Activated B cell treated with CpG ODN at 0.5 μM for 24 hours (primary cell): ENCODE data around the gene RFC5. TPM values are rescaled to one million over a fixed set of nuclear protein-coding genes. Genes with fewer than 3 reads are reported as not detected.

Experiments used
- ATAC-seq: fragments of 200-7000 bp; cut with Tn5 transposase; one replicate; pipeline ENCODE4 v1.10.0; 2021; ENCODE audit warnings: low read depth, mild to moderate bottlenecking, moderate library complexity
- CTCF ChIA-PET: fragments of 350-600 bp; sonication (Branson Sonifier 250); formaldehyde crosslinking; loops from one replicate; lab custom pipeline; 2021; ENCODE audit warnings: antibody characterized with exemption; lab: Charles Lee
- POLR2A ChIA-PET: fragments of 350-600 bp; sonication (Branson Sonifier 250); formaldehyde crosslinking; loops from one replicate; lab custom pipeline; 2021; ENCODE audit warnings: antibody characterized with exemption; lab: Charles Lee
- DNase-seq: peaks from one replicate; pipeline ENCODE4 v3.0.0; 2022
- H3K27ac Mint-ChIP-seq: one replicate; pipeline ENCODE4 v1.8.0; 2020; ENCODE audit warnings: mixed read lengths
- H3K27me3 Mint-ChIP-seq: one replicate; pipeline ENCODE4 v1.8.0; 2021; ENCODE audit warnings: mixed read lengths
- H3K36me3 Mint-ChIP-seq: one replicate; pipeline ENCODE4 v1.8.0; 2021; ENCODE audit warnings: low read depth, mixed read lengths
- H3K4me1 Mint-ChIP-seq: one replicate; pipeline ENCODE4 v1.8.0; 2021; ENCODE audit warnings: mixed read lengths
- H3K4me3 Mint-ChIP-seq: one replicate; pipeline ENCODE4 v1.8.0; 2020; ENCODE audit warnings: mild to moderate bottlenecking, mixed read lengths
- H3K9me3 Mint-ChIP-seq: one replicate; pipeline ENCODE4 v1.8.0; 2020; ENCODE audit warnings: mixed read lengths
- CTCF ChIP-seq: fragments of 200-600 bp; IDR thresholded peaks from one replicate; pipeline ENCODE4 v1.8.0; 2022; ENCODE audit warnings: antibody characterized with exemption, mild to moderate bottlenecking
- intact Hi-C: fragments of 100-400 bp; cut with micrococcal nuclease; formaldehyde crosslinking; loops from one replicate; pipeline ENCODE4 v1.15.1; 2024
- total RNA-seq: library from RNA; stranded (reverse); gene quantifications from 2 replicates; pipeline ENCODE4 v1.2.3, GENCODE V29; 2022

The RFC5 gene
- total RNA-seq, 1 donor from 2014 or later = 20.1 TPM

- DNase-seq (no peak), ATAC-seq (no peak)
- no peak overlapping the region for H3K27ac Mint-ChIP-seq
- intact Hi-C loops = no loop called here
- H3K36me3 Mint-ChIP-seq = peaks cover 79% of the 10 kb centered on the region
- H3K27me3 Mint-ChIP-seq = no peaks in the 10 kb centered on the region
- no peak overlapping the region for H3K4me3 Mint-ChIP-seq
- TF ChIP-seq CTCF = no peak
- ChIA-PET CTCF (no interaction called here), POLR2A (interaction anchor here (0.6 kb wide), 1 partner anchor 1665 kb away, joined by 3 read pairs; no protein-coding TSS in a partner anchor)
- H3K9me3 Mint-ChIP-seq = no peaks in the 10 kb centered on the region
- peaks cover 7% of the 10 kb centered on the region for H3K4me1 Mint-ChIP-seq
Observed at GRCh38 chr12:118022728-118023109, 6.2 kb downstream of the RFC5 start.

DNA sequence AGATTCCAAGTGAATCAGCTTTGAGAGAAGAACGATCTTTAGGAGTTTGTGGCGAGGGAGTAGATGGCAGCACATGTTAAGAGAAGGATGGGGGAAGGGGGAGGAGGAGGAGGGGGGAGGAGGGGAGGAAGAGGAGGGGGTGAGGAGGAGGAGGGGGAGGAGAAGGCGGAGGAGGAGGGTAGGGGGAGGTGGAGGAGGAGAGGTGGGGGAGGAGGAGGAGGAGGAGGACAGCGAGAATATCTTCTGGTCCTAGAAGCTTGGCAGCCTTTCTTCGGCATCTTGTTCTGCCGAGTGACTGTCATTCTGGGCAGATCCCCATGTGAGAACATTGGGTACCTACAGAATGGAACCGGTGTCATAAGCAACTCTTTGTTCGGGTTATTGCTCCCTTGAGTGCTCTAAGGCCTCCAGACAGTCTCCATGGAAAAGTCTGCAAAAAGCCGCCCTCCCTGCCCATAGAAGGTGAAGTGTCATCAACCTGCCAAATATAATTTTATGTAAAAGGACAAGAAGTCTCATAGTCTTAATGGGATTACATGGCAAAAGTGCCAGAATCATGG is 6.9 kb downstream of the RFC5 start:
- Mint-ChIP-seq H3K36me3 (peaks cover 80% of the 10 kb centered on the region), H3K4me3 (no peak overlapping the region), H3K9me3 (no peaks in the 10 kb centered on the region), H3K4me1 (peaks cover 1% of the 10 kb centered on the region), H3K27me3 (no peaks in the 10 kb centered on the region), H3K27ac (no peak overlapping the region)
- DNase-seq (no peak), ATAC-seq (no peak)
- ChIA-PET CTCF (no interaction called here), POLR2A (interaction anchor here (0.7 kb wide), 1 partner anchor 222 kb away, joined by 3 read pairs; no protein-coding TSS in a partner anchor)
- TF ChIP-seq CTCF = no peak
- intact Hi-C loops = no loop called here

DNA sequence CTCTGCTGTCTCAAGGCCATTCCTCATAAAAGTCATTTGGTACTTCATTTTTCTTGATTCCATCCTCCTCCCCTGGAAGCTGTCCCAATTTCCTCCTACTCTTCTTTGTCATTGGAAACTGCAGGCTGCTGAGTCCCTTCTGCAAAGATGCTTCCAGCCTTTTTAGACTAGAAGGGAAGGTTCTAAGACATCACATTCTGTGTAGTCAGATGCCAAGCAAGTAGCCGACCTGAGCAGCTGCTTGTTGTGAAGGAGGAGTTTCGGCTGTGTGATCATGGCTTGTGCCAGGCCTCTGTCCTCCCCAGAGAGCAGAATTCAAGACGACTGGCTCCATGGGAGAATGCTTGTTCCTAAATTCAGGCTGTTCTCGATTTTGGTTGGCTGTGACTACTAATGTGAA is 8.7 kb downstream of the RFC5 start:
- Mint-ChIP-seq H3K9me3 (no peaks in the 10 kb centered on the region), H3K27me3 (no peaks in the 10 kb centered on the region), H3K27ac (no peak overlapping the region), H3K4me1 (no peaks in the 10 kb centered on the region), H3K4me3 (no peak overlapping the region), H3K36me3 (peaks cover 82% of the 10 kb centered on the region)
- TF ChIP-seq CTCF = no peak
- DNase-seq = no peak
- intact Hi-C loops = no loop called here
- ChIA-PET POLR2A (no interaction called here), CTCF (no interaction called here)
- no peak for ATAC-seq

DNA sequence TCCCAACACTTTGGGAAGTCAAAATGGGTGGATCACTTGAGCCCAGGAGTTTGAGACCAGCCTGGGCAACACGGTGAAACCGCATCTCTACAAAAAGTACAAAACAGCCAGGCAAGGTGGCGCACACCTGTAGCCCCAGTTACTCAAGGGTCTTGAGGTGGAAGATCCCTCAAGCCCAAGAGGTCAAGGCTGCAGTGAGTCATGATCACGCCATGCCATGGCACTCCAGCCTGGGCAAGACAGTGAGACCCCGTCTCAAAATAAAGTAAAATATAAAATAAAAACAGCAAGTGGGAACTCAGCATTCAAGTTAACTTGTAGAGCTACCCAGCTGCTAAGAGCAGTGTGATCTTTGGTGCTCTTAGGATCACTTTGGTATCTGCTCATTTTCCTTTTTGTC is 12.7 kb downstream of the RFC5 start:
- no peak for ATAC-seq
- TF ChIP-seq CTCF = no peak
- ChIA-PET POLR2A (no interaction called here), CTCF (no interaction called here)
- Mint-ChIP-seq H3K27me3 (no peaks in the 10 kb centered on the region), H3K27ac (no peak overlapping the region), H3K36me3 (peaks cover 81% of the 10 kb centered on the region), H3K9me3 (no peaks in the 10 kb centered on the region), H3K4me3 (no peak overlapping the region), H3K4me1 (no peaks in the 10 kb centered on the region)
- intact Hi-C loops = no loop called here
- DNase-seq = no peak

GRCh38 chr12:118032188-118032587 is 15.7 kb downstream of the RFC5 start:
- peaks cover 19% of the 10 kb centered on the region for H3K4me1 Mint-ChIP-seq
- no peak for TF ChIP-seq CTCF
- H3K27me3 Mint-ChIP-seq = no peaks in the 10 kb centered on the region
- ChIA-PET POLR2A (no interaction called here), CTCF (no interaction called here)
- DNase-seq (no peak), ATAC-seq (no peak)
- no peak overlapping the region for H3K27ac Mint-ChIP-seq
- H3K36me3 Mint-ChIP-seq = peaks cover 81% of the 10 kb centered on the region
- H3K4me3 Mint-ChIP-seq = no peak overlapping the region
- intact Hi-C loops = no loop called here
- H3K9me3 Mint-ChIP-seq = no peaks in the 10 kb centered on the region
